ENCODE data around the gene PSME3.
"Not testable (repeated sequence)": the region's sequence is repeated elsewhere in the genome, so short reads cannot be mapped to it uniquely, and the experiment has no call there.

The PSME3 gene

DNA sequence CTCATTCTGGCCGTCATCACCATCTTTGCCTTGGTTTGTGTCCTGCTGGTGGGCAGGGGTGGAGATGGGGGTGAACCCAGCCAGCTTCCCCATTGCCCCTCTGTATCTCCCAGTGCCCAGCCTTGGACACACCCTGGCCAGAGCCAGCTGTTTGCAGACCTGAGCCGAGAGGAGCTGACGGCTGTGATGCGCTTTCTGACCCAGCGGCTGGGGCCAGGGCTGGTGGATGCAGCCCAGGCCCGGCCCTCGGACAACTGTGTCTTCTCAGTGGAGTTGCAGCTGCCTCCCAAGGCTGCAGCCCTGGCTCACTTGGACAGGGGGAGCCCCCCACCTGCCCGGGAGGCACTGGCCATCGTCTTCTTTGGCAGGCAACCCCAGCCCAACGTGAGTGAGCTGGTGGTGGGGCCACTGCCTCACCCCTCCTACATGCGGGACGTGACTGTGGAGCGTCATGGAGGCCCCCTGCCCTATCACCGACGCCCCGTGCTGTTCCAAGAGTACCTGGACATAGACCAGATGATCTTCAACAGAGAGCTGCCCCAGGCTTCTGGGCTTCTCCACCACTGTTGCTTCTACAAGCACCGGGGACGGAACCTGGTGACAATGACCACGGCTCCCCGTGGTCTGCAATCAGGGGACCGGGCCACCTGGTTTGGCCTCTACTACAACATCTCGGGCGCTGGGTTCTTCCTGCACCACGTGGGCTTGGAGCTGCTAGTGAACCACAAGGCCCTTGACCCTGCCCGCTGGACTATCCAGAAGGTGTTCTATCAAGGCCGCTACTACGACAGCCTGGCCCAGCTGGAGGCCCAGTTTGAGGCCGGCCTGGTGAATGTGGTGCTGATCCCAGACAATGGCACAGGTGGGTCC is 18.4 kb downstream of the PSME3 start:
- DNase-seq, result not testable (repeated sequence)

DNA sequence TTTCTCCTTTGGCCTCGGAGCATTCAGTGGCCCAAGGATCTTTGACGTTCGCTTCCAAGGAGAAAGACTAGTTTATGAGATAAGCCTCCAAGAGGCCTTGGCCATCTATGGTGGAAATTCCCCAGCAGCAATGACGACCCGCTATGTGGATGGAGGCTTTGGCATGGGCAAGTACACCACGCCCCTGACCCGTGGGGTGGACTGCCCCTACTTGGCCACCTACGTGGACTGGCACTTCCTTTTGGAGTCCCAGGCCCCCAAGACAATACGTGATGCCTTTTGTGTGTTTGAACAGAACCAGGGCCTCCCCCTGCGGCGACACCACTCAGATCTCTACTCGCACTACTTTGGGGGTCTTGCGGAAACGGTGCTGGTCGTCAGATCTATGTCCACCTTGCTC is 19.2 kb downstream of the PSME3 start:
- no peak for DNase-seq

DNA sequence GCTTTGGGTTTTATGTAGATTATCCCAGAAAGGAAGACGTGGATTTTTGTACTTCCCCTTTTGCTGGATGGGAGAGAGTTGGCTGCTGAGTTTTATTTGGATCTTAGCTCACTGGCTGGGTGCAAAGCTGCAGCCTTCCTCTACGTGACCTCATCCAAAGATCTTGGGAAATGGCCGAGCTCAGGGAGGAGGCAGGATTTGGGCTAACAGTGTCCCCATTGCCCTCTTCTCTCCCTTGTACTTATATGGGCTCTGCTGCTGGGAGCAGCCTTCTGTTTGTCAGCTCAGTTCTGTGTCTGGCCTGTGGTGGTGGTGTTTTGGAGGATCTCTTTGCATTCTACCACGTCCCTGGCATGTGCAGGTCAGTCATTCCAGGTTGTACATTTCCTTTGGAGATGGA is 19.8 kb downstream of the PSME3 start:
- no peak for DNase-seq

DNA sequence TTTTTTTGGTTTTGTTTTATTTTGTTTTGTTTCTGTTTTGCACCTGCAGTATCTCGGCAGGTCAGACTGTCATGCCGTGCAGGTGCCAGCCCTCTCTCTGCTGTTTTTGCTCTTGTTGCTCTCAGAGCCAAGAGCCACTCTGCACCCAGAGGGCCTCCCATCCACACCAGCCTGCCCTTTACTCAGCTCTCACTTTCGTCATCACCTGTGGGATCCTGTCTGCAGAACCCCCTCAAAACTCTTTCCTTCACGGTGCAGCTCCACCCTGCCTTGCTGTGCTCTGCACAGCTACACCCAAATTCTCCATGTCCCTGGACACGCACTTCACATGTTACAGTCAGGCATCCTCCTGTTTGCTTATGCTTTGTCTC is 20.4 kb downstream of the PSME3 start:
- no peak for DNase-seq

DNA sequence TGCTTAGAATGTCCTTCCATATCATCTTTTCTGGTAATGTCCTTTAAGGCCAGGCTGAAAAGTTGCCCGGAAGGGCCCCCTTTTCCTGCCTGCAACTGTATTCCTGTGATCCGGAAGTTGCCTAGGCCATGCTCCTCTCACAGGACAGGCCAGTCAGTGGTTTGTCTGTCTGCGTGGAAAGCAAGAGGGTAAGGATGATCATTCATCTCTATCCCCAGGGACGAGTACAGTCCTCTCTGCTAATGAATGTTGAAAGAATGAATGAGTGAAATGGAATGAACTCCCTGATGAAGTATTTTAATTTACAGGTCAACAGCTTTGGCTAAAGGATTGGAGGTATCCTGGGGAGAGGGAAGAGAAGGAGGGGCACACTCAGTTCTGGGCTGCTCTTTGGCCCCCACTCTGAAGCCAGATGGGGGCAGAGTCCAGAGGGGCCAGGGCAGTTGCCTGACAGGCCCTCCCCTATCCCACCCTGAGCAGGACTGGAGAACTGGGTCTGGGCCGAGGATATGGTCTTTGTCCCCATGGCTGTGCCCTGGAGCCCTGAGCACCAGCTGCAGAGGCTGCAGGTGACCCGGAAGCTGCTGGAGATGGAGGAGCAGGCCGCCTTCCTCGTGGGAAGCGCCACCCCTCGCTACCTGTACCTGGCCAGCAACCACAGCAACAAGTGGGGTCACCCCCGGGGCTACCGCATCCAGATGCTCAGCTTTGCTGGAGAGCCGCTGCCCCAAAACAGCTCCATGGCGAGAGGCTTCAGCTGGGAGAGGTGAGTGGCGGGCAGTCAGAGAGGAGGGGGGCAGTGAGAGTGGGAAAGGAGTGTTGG is 21.0 kb downstream of the PSME3 start:
- DNase-seq, result no peak

DNA sequence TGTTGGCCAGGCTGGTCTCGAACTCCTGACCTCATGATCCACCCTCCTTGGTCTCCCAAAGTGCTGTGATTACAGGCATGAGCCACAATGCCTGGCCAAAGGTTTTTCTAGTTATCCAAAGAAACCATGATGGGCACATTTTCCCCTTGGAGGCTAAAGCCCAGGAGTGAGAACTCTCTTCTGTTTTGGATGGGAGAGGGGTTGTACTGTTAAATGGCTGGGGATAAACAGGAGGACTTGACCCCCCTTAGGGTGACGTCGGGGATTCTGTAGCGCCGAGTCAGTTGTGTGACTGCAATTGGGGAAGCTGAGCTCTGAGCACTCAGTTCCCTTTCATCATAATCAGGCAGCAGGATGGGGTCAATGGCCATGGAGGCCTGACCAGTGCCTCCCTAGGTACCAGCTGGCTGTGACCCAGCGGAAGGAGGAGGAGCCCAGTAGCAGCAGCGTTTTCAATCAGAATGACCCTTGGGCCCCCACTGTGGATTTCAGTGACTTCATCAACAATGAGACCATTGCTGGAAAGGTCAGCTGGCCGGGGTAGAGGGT is 21.9 kb downstream of the PSME3 start:
- no peak for DNase-seq

DNA sequence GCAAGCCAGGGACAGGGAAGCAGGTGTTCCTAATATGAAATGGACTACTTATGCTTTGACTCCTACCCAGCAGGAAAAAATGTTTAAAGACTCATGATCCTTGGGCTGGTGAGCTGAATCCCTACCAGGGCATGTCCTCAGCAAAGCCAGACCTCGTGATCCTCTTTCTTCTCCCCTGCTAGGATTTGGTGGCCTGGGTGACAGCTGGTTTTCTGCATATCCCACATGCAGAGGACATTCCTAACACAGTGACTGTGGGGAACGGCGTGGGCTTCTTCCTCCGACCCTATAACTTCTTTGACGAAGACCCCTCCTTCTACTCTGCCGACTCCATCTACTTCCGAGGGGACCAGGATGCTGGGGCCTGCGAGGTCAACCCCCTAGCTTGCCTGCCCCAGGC is 22.9 kb downstream of the PSME3 start:
- not testable (repeated sequence) for DNase-seq

DNA sequence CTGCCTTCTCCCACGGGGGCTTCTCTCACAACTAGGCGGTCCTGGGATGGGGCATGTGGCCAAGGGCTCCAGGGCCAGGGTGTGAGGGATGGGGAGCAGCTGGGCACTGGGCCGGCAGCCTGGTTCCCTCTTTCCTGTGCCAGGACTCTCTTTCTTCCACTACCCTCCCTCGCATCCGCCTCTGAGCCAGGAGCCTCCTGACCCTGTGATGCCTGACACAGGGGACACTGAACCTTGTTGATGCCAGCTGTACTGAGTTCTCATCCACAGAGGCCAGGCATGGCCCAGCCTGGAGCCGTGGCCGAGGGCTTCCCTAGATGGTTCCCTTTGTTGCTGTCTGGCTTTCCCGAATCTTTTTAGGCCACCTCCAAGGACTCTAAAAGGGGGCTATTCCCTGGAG is 23.3 kb downstream of the PSME3 start:
- DNase-seq, result not testable (repeated sequence)

DNA sequence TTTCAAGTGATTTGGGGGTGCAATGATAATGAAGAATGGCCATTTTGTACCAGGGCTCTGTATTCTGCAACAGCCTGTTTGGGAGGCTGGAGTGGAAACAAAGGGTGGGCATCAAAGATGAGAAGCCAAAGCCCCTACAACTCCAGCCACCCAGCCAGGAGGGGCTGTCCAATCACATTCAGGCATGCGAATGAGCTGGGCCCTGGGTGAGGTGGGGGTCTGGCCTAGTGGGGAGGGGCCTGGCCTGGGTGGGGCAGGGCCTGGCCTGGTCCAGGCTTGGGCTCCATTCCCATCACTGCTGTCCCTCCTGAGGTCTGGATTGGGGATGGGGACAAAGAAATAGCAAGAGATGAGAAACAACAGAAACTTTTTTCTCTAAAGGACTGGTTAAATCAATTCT is 24.2 kb downstream of the PSME3 start:
- DNase-seq, result no peak

DNA sequence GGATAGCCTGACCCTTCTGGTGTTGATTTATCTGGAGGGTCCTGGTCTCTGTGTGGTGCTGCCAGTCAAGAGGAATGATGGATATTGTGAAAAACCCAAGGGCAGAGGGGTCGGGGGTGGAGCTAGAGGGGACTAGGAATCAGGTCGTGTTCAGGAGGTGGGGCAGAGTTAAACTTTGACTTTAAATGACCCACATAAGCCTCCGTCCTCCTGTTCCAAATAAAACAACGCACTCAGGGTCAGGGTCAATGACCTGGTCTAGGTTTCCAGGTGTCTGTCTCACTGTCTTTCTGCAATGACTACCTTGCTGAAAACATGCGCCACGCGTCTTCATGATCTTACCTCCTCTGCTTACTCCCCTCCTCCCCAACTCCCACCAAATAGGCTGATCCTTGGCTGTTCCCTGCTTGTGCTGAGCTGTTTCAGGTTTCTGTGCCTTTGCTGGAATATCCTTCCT is 32.5 kb downstream of the PSME3 start:
- no peak for DNase-seq

DNA sequence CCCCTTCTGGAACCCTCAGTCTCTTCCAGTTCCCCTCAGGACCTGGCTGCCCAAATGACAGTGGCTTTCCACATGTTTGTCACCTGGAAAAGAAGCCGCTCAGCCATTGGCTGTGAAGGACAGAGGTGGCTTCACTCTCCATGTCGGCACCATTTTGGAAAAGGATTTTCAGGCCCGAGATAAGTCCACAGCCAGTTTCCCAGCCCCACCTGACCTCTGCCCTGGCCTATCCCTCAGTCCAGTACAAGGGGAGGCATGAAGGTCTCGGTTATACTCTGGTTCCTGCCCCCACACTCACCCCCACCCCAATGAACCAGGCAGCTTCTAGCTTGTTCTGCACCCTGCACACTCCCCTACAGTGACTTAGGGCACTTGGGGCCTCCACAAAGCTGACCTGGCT is 33.0 kb downstream of the PSME3 start:
- no peak for DNase-seq

DNA sequence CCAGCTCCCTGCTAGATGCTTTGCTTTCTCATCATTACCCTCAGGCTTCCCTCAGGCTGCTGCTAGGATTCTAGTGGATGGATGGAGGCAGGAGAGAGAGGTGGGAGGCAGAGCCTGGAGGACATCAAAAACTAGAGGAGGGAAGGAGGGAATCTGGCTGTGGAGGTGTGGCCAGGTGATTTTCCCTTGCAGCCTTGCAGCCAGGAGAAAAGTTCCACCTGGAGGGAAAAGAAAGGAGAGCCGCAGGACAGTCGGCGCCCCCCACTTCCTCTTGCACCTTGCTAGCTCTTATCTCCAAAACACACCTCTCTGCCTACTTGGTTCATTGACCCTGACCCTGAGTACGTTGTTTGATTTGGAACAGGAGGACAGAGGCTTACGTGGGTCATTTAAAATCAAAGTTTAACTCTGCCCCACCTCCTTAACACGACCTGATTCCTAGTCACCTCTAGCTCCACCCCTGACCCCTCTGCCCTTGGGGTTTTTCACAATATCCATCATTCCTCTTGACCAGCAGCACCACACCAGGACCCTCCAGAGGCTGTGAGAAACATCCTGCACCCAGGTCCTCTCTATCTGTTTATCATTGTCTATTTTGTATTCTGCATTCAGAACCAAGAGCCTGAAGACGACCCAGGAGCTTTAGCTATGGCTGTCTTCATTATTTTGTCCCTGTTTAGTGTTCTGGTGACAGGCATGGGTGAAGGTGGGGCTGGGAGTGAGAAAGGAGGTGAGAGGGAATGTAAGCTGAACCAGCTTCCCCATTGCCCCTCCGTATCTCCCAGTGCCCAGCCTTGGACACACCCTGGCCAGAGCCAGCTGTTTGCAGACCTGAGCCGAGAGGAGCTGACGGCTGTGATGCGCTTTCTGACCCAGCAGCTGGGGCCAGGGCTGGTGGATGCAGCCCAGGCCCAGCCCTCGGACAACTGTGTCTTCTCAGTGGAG is 33.7 kb downstream of the PSME3 start:
- DNase-seq, result no peak

DNA sequence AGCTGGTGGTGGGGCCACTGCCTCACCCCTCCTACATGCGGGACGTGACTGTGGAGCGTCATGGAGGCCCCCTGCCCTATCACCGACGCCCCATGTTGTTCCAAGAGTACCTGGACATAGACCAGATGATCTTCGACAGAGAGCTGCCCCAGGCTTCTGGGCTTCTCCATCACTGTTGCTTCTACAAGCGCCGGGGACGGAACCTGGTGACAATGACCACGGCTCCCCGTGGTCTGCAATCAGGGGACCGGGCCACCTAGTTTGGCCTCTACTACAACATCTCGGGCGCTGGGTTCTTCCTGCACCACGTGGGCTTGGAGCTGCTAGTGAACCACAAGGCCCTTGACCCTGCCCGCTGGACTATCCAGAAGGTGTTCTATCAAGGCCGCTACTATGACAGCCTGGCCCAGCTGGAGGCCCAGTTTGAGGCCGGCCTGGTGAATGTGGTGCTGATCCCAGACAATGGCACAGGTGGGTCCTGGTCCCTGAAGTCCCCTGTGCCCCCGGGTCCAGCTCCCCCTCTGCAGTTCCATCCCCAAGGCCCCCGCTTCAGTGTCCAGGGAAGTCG is 34.6 kb downstream of the PSME3 start:
- DNase-seq, result not testable (repeated sequence)

DNA sequence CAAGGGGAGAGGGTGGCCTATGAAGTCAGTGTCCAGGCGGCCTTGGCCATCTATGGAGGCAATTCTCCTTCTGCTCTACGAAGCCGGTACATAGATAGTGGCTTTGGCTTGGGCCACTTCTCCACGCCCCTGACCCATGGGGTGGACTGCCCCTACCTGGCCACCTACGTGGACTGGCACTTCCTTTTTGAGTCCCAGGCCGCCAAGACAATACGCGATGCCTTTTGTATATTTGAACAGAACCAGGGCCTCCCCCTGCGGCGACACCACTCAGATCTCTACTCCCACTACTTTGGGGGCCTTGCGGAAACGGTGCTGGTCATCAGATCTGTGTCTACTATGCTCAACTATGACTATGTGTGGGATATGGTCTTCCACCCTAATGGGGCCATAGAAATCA is 35.1 kb downstream of the PSME3 start:
- DNase-seq, result no peak

DNA sequence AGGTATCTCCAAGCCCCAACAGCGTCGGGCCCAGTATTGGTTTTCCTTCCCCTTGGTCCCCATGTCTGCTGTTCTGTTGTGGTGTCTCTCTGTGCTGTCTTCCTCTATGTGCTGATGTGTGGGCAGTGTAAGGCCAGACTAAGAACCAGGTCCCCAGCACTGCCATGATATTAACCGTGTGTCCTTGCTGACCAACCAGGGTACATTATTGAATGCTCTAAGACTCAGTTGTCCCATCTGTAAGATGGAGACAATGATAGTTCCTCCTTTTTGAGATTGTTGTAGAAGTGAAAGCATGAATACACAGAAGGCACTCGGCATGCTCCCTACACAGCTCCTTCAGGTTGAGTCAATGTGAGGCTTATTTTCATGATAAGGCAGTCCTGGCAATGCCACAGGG is 38.5 kb downstream of the PSME3 start:
- no peak for DNase-seq

DNA sequence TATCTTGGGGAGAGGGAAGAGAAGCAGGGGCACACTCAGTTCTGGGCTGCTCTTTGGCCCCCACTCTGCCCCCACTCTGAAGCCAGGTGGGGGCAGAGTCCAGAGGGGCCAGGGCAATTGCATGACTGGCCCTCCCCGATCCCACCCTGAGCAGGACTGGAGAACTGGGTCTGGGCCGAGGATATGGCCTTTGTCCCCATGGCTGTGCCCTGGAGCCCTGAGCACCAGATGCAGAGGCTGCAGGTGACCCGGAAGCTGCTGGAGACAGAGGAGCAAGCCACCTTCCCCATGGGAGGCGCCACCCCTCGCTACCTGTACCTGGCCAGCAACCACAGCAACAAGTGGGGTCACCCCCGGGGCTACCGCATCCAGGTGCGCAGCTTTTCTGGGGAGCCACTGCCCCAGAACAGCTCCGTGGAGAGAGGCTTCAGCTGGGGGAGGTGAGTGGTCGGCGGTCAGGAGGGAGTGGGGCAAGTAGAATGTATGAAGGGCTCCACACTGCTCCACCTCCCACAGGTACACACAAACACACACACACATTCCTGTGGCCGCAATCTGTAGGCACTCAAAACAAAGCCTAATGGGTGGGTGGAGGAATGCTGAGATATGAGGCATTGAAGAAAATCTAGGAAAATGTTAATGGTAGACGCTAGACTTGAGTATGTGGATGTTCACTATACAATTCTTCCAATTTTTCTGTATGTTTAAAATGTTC is 39.2 kb downstream of the PSME3 start:
- DNase-seq, result no peak

DNA sequence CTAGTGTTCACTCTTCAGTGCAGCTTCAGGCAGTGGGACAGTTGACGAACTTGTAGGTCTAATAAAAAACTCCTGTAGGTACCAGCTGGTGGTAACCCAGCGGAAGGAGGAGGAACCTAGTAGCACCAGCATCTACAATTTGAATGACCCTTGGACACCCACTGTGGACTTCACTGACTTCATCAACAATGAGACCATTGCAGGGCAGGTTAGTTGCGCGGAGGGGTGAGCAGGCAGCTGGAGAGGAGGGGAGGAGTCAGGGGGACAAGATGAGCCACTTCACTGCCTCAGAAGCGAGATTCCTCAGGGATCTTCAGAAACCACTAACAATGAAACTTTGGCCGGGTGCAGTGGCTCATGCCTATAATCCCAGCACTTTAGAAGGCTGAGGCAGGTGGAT is 40.1 kb downstream of the PSME3 start:
- DNase-seq, result no peak

DNA sequence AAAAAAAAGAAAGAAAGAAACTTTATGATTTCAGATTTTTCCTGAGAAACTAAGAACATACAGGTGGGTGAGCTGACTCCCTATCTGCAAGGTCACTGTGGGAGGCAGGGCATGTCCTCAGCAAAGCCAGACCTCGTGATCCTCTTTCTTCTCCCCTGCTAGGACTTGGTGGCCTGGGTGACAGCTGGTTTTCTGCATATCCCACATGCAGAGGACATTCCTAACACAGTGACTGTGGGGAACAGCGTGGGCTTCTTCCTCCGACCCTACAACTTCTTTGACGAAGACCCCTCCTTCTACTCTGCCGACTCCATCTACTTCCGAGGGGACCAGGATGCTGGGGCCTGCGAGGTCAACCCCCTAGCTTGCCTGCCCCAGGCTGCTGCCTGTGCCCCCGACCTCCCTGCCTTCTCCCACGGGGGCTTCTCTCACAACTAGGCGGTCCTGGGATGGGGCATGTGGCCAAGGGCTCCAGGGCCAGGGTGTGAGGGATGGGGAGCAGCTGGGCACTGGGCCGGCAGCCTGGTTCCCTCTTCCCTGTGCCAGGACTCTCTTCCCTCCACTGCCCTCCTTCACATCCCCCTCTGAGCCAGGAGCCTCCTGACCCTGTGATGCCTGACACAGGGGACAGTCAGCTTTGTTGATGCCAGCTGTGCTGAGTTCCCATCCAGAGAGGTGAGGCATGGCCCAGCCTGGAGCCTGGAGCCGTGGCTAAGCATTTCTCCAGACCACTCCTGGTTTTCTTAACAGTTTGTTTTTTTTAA is 40.9 kb downstream of the PSME3 start:
- not testable (repeated sequence) for DNase-seq

DNA sequence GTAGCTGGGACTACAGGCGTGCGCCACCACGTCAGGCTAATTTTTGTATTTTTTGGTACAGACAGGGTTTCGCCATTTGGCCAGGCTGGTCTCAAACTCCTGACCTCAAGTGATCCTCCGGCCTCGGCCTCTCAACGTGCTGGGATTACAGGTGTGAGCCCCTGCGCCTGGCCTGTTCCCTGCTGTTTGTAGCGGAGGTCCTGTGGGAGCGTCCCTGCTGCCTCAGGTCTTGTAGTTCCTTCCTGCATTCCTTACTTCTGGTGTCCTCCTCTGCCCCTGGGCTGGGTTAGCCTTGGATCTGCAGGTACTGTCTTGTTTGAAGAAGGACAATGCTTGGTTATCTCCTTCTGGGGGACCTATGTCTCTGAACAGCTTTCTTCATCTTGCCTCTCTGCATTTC is 43.8 kb downstream of the PSME3 start:
- DNase-seq, result no peak

DNA sequence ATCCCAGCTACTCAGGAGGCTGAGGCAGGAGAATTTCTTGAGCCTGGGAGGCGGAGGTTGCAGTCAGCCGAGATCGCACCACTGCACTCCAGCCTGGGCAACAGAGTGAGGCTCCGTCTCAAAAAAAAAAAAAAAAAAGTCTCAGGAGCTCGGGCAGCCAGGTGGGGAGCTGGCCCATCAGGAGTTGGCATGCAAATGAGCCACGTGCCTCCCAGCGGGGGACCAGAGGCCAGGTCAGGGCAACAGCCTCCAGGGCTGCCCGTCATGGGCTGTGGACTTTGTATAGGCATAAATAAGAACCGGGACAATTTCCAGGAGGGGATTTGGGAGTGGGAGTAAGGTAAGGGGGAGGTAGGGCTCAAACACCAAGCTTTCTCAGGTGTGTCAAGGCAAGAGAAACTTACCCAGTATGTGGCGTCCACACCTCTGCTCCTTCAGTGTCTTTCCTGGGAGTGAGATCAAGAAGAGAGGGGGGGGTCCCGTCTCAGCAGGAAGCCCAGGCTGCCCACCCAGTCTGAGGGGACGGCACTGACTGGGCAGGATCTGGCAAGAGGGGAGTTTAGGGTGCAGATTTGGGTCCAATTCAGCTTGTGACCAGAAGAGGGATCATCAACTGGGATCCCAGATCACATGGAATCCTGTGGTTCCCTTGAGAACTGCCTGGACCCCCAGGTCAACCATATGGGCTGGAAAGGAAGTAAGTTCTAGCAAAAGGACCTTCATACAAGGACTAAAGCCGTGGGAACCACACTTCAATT is 45.1 kb downstream of the PSME3 start:
- DNase-seq, result no peak
